Measurements from ENCODE around the gene FHOD3. TPM values are rescaled to one million over a fixed set of nuclear protein-coding genes. Genes with fewer than 3 reads are reported as not detected.
A peak's percentile ranks its signal among the peaks of the same experiment; 100 is the strongest.

The FHOD3 gene
- total and polyA plus RNA-seq, 11 donors, result 109 to 532 (median 262) TPM

DNA sequence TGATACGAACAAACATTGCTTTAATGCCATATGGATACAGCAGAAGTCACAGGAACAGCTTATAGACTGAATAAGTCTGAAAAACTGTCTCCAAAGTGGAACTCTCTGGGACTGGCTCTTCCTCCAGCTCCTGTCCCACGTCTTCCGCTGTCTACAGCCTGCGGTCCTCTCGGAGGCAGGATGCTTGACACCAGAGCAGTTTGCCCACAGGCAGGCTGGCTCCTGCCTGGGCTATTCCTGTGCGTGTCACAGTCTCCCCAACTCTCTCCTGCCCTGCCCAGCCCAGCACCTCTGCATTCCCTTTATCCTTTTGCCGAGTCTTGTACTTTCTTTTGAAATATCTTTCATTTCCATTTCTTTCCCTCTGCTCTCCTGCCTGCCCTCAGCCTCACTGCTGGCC, 234.1 kb downstream of the FHOD3 start:
- TF ChIP-seq POLR2A (IDR thresholded peaks at IDR 0.05), result no peak
- TF ChIP-seq, protein P1, sequence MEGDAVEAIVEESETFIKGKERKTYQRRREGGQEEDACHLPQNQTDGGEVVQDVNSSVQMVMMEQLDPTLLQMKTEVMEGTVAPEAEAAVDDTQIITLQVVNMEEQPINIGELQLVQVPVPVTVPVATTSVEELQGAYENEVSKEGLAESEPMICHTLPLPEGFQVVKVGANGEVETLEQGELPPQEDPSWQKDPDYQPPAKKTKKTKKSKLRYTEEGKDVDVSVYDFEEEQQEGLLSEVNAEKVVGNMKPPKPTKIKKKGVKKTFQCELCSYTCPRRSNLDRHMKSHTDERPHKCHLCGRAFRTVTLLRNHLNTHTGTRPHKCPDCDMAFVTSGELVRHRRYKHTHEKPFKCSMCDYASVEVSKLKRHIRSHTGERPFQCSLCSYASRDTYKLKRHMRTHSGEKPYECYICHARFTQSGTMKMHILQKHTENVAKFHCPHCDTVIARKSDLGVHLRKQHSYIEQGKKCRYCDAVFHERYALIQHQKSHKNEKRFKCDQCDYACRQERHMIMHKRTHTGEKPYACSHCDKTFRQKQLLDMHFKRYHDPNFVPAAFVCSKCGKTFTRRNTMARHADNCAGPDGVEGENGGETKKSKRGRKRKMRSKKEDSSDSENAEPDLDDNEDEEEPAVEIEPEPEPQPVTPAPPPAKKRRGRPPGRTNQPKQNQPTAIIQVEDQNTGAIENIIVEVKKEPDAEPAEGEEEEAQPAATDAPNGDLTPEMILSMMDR (IDR thresholded peaks at IDR 0.05), result no peak
- WGBS, 4 donors, result 78 to 86% (median 85%) methylated on average over 7 of the region's 7 CpGs
- peaks cover 0 to 38% (median 7%) of the 10 kb centered on the region in 12 donors for H3K4me1 ChIP-seq
- no peak overlapping the region for H3K4me3 ChIP-seq
- no peak for ATAC-seq
- H3K9me3 ChIP-seq, result no peaks in the 10 kb centered on the region
- no peak for DNase-seq
- intact Hi-C loops (cut with DNase I), result no loop called here
- no peak overlapping the region for H3K27ac ChIP-seq
- H3K27me3 ChIP-seq, result no peaks in the 10 kb centered on the region
- no peaks in the 10 kb centered on the region for H3K36me3 ChIP-seq

DNA sequence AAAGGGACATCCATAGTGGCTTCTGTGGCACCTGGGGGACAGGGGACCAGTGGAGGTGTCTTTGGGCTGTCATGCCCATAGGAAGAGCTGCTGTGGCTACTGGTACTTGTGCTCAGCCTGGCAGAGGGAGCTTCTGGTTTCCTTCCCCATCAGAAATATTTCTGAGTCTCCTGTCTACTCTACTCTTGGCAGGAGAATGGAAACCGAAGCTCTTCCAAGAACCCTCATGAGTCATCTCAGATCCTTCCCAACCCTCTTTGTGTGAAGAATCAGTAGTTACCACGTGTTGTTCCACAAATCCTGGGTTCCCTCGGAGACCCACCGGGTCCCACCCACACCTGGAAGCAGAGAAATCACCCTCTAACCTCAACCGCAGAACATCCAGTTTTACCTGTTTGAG, 234.9 kb downstream of the FHOD3 start:
- H3K36me3 ChIP-seq, result no peaks in the 10 kb centered on the region
- DNase-seq (no peak), ATAC-seq (peak in 1 of 4 donors; percentile 36)
- H3K27ac ChIP-seq, result no peak overlapping the region
- H3K4me3 ChIP-seq, result no peak overlapping the region
- H3K27me3 ChIP-seq, result no peaks in the 10 kb centered on the region
- intact Hi-C loops (cut with DNase I), result no loop called here
- H3K9me3 ChIP-seq, result no peaks in the 10 kb centered on the region
- peaks cover 0 to 38% (median 7%) of the 10 kb centered on the region in 12 donors for H3K4me1 ChIP-seq
- WGBS, 4 donors, result 65 to 78% (median 77%) methylated on average over 5 of the region's 5 CpGs
- TF ChIP-seq, protein P1 (IDR thresholded peaks at IDR 0.05), result no peak
- no peak for TF ChIP-seq POLR2A (IDR thresholded peaks at IDR 0.05)

DNA sequence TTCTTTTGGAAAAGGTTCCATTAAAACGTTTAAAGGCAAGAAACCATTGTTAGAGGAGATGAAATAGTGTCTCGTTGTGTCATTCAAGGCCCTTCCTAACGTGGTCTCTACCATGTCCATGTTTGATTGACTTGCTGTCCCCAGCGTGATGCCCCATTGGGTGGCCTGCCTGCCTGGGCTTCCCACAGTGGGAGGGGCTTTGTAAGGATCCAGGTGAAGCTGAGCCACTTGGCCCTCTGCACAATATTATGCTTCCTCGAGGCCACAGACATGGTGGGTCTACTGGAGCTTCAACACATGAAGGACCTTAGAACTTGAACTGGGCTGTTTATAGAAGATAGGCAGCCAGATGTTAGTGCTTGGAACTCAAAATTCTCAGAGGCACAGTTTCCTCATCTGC, 235.3 kb downstream of the FHOD3 start:
- no peak for DNase-seq
- no peaks in the 10 kb centered on the region for H3K27me3 ChIP-seq
- TF ChIP-seq, protein P1 (IDR thresholded peaks at IDR 0.05), result no peak
- TF ChIP-seq POLR2A (IDR thresholded peaks at IDR 0.05), result no peak
- no peak for ATAC-seq
- H3K4me1 ChIP-seq, result peaks cover 0 to 34% (median 7%) of the 10 kb centered on the region in 12 donors
- H3K4me3 ChIP-seq, result no peak overlapping the region
- intact Hi-C loops (cut with DNase I), result no loop called here
- H3K9me3 ChIP-seq, result no peaks in the 10 kb centered on the region
- H3K27ac ChIP-seq, result no peak overlapping the region
- no peaks in the 10 kb centered on the region for H3K36me3 ChIP-seq
- 79 to 90% (median 86%) methylated on average over 5 of the region's 5 CpGs for WGBS, 4 donors

DNA sequence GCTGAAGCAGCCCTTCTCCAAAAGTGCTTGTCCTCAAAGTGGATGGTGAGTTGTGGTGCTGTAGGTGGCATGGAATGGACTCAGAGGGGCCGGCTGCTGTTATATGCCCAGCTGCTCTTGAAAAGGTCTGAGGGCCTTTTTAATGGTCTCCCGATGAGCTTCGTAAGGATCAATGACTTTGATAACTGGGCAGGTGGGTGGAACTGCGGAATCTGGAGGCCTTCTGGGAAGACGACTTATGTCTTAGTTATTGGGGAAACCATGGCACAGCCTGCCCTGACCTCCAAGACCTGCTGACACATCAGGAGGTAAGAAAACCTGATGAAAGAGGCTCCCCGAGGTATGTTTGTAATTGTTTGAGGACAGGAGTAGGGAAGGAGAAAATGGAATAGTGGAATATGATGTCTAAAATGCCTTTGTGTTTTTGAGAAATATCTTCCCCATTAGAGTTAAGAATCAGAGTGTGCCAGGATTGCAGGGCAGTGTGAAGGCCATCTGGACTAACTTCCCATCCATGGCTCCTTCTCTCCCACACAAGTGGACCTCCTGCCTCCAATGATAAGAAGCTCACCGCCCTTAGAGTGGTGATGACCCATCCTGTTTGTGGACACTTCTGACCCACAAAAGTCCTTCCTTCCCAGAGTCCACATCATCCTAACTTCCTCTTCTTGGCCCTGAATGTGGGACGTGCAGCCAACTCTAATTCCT, 236.1 kb downstream of the FHOD3 start:
- 77 to 81% (median 80%) methylated on average over 8 of the region's 8 CpGs for WGBS, 4 donors

More for the DNA sequence above, 236.1 kb downstream of the FHOD3 start:
- Histone ChIP-seq H3K4me1 (peaks cover 0 to 27% (median 3%) of the 10 kb centered on the region in 12 donors), H3K9me3 (no peaks in the 10 kb centered on the region), H3K4me3 (no peak overlapping the region), H3K27me3 (no peaks in the 10 kb centered on the region), H3K27ac (no peak overlapping the region), H3K36me3 (no peaks in the 10 kb centered on the region)
- TF ChIP-seq POLR2A (IDR thresholded peaks at IDR 0.05), result no peak
- TF ChIP-seq, protein P1 (IDR thresholded peaks at IDR 0.05), result no peak
- no peak for DNase-seq
- ATAC-seq, result no peak
- intact Hi-C loops (cut with DNase I), result no loop called here
